ENCODE data around the gene DLD.
"Not testable (repeated sequence)": the region's sequence is repeated elsewhere in the genome, so short reads cannot be mapped to it uniquely, and the experiment has no call there.

Gene DLD, protein sequence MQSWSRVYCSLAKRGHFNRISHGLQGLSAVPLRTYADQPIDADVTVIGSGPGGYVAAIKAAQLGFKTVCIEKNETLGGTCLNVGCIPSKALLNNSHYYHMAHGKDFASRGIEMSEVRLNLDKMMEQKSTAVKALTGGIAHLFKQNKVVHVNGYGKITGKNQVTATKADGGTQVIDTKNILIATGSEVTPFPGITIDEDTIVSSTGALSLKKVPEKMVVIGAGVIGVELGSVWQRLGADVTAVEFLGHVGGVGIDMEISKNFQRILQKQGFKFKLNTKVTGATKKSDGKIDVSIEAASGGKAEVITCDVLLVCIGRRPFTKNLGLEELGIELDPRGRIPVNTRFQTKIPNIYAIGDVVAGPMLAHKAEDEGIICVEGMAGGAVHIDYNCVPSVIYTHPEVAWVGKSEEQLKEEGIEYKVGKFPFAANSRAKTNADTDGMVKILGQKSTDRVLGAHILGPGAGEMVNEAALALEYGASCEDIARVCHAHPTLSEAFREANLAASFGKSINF

DNA sequence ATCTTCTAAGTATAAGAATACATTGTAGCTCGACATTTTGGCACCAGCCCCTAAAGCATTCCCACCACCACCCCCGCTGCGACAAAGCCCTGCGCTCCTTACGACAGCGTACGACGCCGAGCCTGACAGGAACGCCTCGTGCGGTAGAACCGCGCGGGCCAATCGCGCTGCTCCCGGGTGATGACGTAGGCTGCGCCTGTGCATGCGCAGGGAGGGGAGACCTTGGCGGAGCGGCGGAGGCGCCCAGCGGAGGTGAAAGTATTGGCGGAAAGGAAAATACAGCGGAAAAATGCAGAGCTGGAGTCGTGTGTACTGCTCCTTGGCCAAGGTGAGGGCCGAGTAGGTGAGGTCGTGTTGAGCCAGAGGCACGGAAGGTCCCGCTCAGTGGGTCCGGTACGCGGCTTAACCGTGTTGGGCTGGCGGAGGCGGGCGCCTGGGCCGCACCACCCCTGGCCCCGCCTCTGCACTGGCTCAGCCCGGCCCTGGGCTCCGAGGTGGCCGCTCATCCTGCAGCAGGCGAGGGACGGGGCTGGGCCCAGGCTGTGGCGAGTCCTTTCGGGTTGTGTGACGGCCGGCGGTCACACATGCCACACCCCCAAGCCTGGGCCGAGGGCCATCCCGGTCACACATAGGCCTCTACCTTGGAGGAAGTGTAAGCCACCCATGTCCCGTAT, at the start of gene DLD:
Gene DLD, plus strand, starts transcription at position 222 of the 674 bp plus-strand sequence. Its CDS starts 68 bp downstream, at position 290.
- DNase-seq (ENCODE audit: low spot score), result peak; percentile 97

DNA sequence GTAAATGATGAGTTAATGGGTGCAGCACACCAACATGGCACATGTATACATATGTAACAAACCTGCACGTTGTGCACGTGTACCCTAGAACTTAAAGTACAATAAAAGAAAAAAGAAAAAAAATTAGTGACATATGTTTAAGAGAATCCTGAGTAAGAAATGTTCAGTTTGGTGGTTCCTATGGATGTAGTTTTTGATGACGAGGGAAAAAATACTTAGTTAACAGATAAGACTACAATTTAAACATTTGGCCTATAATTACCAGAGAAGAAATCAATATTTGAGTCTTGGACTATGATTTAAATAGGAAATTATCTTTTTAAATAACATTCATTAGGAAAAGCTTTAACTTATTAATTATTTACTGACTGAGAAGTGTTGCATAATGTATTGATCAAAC, 48.8 kb upstream of the DLD start:
- DNase-seq (ENCODE audit: low spot score), result no peak

DNA sequence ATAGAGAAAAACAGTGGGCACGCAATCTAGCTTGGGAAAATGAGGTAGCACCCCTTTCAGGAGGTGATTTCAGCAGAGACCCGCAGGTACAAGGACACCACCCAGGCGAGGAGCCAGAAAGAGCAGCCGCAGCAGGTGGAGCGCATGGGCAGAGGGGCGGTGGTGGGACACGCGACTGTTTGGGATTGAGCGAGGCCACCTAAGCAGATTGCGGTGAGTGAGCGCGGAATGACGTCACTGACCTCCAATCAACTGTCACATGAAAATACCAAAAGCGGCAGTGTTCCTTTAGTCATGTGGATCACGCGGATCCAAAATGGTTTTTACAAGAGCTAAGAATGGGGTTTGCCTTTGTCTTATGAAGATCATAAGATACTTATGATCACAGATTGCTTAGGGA, 47.8 kb upstream of the DLD start:
- no peak for DNase-seq (ENCODE audit: low spot score)

DNA sequence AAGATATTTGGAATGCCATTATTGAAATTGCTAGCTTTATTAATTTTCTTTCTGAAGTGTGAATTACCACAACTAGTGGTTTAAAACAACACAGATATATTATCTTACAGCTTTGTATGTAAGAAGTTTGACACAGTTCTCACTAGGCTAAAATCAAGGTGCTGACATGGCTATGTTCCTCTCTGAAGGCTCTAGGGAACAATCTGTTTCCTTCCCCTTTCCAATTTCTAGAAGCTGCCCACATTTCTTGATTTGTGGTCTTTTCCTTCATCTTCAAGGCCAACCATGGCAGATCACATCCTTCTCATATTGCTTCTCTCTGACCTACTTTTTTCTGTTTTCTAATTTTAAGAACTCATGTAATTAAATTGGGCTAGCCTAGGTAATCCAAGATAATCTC, 44.7 kb upstream of the DLD start:
- no peak for DNase-seq (ENCODE audit: low spot score)

DNA sequence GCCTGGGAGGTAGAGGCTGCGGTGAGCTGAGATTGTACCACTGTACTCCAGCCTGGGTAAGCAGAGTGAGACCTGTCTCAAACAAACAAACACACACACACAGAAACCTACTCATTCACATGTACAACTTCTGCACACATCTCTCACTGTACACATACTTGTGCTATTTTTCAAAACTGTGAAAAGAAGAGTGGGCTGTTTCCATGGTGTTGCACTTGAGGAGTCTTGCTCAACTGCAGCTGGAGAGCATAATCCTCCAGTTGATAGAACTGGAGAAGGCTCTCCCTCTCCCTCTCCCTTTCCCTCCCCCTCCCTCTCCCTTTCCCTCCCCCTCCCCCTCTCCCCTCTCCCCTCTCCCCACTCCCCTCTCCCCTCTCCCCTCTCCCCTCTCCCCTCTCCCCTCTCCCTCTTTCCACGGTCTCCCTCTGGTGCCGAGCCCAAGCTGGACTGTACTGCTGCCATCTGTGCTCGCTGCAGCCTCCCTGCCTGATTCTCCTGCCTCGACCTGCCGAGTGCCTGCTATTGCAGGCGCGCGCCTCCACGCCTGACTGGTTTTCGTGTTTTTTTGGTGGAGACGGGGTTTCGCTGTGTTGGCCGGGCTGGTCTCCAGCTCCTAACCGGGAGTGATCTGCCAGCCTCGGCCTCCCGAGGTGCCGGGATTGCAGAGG, 43.7 kb upstream of the DLD start:
- DNase-seq (ENCODE audit: low spot score), result no peak

DNA sequence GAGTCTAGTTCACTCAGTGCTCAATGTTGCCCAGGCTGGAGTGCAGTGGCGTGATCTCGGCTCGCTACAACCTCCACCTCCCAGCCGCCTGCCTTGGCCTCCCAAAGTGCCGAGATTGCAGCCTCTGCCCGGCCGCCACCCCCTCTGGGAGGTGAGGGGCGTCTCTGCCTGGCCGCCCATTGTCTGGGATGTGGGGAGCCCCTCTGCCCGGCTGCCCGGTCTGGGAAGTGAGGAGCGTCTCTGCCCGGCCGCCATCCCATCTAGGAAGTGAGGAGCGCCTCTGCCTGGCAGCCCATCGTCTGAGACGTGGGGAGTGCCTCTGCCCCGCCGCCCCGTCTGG, 43.2 kb upstream of the DLD start:
- not testable (repeated sequence) for DNase-seq (ENCODE audit: low spot score)

DNA sequence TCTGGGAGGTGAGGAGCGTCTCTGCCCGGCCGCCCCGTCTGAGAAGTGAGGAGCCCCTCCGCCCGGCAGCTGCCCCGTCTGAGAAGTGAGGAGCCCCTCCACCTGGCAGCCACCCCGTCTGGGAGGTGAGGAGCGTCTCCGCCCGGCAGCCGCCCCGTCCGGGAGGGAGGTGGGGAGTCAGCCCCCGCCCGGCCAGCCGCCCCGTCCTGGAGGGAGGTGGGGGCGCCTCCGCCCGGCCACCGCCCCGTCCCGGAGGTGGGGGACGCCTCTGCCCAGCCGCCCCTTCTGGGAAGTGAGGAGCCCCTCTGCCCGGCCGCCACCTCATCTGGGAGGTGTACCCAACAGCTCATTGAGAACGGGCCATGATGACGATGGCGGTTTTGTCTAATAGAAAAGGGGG, 42.8 kb upstream of the DLD start:
- not testable (repeated sequence) for DNase-seq (ENCODE audit: low spot score)

DNA sequence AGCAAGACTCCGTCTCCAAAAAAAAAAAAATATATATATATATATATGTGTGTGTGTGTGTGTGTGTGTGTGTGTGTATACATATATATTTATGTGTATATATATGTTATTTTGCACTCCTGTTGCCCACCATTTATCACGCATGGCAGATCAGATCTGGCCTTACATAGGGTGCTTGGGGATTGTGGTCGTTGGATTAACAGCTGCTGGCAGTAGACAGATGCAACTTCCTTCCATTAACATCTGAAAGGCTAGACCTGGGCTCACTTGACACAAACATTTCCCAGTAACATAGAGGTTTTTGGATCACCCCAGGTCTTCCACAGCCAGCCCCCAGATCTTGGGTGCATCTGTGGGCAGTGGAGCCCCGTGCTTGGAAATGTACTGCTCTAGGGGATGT, 40.8 kb upstream of the DLD start:
- no peak for DNase-seq (ENCODE audit: low spot score)

DNA sequence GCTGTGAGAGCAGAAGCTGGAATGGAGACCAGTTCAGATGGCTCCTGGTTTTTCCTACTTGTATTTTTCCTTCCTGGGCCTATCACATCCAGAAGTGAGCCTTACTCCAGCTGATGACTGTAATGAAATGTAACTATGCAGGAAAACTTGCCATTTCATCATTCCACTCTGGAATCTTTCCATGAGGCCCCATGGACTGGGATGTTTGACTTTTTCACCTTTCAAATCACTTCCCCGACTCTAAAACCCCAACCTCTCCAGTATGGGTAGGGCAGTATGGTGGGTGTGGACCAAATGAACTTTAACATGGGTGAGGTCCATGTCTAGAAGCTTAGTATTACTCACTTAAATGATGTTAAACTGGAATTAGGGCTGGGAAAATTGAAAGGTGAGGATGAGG, 40.3 kb upstream of the DLD start:
- no peak for DNase-seq (ENCODE audit: low spot score)

DNA sequence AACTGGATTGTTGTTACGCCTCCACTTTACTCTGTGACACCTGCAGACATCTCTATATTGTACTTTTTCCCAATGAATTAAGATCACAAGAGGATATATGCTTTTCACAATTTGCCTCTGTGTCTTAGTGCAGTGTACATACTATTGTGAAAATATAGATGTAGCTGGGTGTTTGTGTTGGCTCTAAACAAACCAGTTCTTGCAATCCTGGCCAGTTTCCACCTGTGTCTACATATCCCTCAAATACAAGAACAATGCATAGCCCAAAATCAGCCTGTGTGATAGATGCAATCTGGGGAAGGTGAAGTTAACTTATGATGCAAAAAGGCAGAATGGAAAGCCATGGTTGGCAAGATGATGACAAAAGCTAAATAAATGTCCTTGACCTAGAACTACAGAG, 36.5 kb upstream of the DLD start:
- no peak for DNase-seq (ENCODE audit: low spot score)

DNA sequence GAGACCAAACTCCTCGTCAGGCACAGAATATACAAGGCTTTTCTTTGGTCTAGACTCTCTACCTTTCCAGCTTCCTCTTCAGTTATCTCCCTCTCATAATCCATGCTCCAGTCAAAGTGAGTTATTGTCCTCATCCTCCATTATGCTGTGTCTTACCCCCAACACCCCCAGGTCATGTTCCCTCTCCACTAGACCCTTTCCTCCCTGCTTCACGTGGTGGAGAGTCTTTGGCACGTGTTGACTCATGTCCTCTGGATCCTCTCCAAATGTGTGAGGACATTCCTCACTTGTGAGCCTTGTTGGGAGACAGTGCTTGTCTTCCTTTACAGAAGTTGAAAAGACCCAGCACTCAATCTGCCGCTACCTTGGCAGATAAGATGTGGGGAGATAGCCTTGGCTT, 36.0 kb upstream of the DLD start:
- peak; percentile 17 for DNase-seq (ENCODE audit: low spot score)

DNA sequence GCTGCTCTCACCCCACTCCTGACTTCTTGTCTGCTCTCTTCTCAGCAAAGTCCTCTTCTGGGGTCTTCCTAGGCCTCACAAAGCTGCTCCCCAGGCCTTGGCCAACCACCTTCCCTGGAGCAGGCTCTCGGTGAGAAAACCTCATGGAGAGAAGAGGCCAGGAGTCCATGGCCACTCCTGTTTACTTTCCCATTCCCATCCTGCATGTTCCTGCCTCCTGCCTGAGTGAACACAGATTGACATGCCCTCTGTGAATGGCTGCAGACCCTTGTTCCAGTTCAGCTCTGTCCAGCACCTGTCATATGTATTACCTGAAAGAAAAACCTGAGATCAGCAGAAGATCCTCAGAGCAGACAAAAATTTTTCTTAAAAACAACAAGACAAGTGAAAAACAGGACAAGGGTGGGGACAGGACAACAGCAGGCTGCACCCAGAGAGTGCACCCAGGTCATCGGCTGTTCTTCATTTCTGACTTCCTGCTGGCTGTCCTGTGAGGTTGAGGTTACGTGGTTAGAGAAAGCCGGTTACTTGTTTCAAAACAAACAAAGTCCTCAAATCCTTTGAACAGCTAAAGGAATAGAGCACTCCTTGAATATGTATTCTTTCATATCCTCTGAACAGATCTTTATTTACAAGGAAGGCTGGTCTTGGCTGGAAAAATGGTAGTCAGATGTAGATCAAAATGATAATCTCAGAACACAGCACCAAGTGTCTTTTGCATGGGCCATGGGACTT, 34.0 kb upstream of the DLD start:
- DNase-seq (ENCODE audit: low spot score), result no peak

DNA sequence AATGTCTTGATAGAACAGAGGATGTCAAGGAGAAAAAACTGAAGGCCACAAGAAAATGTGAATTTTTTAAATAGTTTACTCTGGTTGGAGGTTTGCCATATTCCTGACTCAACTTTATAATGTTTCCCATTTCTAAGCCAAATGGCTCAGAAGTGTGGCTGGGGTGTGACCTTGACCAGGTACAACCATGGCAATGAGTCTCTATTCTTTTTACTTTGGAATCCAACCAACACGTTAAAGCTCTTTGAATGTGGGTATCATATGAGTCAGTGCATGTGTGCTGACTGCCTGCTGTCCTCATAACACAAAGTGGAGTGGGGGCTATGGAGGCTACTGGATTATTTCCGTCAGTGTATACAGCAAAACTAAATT, 33.5 kb upstream of the DLD start:
- DNase-seq (ENCODE audit: low spot score), result no peak

DNA sequence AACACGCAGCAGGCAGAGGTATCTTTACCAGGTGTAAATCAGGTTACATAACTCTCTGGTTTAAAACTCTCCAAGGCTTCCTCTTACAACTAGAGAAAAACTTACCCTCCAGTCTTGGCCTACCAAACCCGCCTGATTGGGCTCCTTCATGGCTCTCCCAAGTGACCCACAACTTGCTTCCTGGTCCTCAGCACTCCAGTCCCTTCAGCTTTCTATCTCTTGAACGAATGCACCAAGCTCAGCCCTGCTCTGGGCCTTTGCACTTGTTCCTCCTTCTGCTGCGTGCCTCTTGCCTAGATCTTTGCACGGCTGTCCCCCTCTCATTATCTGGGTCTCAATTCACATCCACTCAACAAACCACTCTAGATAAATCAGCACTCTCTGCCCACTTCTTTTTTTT, 32.7 kb upstream of the DLD start:
- DNase-seq (ENCODE audit: low spot score), result no peak

DNA sequence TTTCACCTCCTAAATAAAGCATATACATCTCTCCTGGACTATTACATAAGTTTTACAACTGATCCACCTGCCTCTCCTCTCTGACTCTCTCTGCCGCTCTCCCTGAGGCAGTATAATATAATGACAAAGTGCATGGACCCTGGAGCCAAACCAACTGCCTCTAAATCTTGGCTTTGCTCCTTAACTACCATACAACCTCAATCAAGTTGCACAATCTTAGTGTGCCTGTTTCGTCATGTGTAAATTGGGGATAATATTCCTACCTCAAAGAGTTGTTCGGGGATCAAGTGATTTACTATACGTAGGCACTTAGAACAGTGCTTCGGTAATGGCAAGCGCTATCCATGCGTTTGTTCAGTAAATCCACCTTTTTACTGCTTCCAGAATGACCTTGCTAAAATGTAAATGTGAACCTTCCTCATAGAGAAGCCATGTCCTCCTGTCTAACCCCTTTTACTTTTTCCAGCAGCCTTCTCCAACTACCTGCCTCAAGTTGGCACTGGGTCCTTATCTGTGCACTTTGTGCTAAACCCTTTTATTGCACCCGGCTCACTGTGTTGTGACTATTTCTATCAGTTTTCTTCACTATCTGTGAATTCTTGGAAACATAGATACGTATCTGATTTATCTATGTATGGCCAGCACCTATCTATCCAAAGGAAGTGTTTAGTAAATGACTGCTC, 30.6 kb upstream of the DLD start:
- no peak for DNase-seq (ENCODE audit: low spot score)

DNA sequence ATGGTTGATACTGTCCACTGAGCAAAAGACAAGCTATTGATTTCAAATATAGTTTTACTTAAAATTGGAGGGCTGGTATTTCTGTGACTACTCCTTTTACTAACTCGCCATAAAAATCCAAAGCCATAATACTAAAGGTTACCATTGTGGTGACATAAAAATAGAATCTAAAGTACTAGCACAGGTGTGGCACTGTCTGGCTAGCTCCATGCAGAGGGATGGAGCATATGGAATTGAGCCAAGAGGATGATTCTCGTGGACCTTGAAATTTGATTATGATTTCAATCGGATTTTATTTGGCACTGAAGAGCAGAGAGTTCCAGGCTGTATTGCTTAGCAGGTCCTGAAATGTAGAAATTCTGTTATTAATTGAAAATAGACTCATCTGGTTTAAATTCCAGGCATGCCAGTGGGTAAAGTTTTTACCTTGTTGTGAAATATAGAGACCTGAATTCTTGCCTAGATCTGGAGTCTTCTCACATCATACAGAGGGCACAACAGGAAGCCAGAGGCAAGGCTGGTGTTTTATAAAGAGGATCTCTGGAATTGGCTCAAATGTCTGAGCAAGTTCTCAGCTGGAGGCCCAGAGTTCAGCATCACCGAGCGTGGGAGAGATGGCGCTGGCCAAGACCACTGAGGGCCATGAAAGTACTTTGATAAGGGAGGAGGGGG, 29.9 kb upstream of the DLD start:
- no peak for DNase-seq (ENCODE audit: low spot score)

DNA sequence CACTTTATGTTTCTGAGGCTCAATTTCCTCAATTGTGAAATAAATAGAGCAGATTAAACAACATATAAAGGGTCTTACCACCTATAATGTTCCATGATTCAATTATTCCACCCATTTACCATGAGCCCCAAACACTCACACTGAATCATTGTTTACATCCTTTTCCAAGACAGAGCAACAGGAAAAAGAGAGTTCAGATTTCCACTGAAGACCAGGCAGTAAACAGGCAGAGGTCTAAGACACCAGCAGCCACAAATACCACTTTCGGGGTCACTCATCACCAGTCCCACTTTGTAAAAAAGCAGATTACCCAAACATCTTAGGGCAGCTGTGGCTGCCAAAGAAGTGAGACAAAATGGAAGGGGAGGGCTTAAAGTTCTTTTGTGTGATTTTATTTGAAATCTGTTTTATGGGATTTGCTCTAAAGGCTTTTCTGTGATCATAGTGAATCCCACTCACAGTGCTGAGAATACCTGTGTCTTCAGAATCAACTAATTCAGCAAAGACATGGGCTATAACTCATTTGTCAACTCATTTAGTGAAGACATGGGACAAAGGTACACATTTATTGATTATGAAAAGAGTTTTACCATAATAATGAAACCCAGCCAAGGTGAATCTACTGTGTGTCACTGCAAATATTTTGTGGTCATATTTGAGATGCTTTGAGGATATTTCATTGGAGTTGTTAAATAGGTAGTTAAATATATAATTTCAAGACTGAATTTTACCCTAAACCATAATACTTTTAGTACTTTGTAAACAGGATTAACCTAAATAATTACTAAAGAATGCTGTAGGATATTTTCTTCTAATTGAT, 24.8 kb upstream of the DLD start:
- DNase-seq (ENCODE audit: low spot score), result peak; percentile 23

DNA sequence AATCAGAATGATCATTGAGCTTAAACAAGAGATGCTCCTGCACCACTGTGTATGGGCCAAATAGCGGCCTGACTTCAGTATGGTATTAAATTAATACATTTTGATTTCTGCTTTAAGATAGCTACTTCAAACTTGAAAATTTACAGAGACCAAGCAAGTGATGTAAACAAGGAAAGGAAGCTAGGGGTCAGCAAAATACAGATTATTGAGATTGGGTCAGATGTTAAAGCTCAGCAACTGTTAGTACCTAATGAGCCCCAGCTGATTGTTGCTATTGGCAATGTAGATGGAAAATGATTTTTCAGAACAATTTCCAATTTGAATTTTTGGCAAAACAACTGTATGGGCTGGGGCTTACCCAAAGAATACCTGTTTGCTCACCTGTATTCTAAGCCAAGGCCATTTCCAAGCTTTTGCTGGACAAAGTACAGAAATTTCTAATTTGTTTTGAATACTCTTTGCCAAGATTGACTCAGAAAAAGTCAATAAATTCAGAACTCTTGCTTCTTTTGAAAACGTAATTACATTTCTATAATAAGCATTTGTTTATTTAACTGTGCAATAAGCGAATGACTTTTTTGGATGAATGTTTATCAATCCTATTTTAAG, 23.0 kb upstream of the DLD start:
- no peak for DNase-seq (ENCODE audit: low spot score)

DNA sequence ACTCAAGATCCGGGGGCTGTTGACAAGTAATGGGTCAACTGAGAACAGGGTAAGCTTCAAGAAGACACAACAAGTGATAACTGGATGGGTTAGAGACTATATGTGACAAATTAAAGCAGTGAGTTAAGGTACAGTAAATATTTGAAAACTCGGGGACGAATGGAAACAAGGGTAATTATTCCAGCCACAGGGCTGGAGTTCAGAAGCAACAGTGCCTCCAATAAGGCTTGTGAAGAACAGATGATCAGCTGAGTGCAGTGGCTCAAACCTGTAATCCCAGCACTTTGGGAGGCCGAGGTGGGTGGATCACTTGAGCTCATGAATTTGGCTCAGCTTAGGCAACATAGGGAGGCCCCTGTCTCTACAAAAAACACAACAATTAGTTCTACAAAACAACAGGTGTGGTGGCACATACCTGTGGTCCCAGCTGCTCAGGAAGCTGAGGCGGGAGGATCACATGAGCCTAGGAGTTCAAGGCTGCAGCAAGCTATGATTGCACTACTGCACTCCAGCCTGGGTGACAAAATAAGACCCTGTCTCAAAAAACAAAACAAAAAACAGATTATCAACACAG, 20.5 kb upstream of the DLD start:
- no peak for DNase-seq (ENCODE audit: low spot score)

DNA sequence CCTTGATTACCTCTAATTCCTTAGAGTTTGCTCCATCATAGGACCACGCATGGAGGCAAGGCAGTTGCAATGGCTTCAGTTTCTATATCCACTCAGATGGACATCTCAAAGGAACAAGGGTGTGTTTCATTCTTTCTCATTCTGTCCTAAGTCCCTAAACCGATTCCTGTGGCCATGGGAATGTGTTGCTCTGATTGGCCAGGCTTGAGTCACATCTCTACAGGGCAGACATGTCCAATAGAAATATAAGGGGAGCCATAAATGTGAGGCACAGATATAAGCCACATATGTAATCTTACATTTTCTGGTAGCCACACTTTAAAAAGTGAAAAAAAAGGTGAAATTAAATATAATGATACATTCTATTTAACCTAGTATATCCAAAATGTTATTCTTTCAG, 16.9 kb upstream of the DLD start:
- no peak for DNase-seq (ENCODE audit: low spot score)
